Measurements from ENCODE around the gene FXYD6.

DNA sequence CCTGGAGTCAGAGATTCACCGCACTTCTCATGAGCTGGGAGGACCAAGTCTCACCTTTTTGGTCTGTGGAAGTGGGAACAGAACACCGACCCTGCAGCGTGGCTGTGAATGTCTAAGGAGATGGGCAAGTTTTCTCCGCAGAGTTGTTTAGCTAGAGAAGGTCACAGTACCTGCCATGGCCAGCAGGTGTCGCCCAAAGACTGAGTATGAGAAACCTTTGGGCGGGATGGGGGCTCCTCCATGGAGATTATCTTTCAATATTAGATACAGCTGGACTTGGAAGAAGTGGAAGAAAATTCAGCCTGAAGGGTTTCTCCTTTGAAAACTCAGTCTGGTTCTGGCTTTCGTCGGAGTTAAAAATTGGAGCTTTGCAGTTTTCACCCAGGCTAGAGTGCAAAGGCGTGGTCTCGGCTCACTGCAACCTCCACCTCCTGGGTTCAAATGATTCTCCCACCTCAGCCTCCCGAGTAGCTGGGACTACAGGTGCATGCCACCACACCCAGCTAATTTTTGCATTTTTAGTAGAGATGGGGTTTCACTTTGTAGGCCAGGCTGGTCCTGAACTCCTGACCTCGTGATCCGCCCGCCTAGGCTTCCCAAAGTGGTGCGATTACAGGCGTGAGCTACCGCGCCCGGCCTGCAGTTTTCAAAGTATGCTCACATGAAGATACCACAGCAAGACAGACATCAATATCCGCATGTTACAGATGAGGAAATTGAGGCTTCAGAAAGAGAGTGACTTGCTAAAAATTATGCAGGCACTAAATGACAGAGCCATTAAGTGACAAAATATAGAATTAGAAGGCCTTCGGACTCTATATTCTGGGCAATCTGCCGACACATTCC, 68.8 kb downstream of the FXYD6 start:
- TF ChIP-seq, protein P1, sequence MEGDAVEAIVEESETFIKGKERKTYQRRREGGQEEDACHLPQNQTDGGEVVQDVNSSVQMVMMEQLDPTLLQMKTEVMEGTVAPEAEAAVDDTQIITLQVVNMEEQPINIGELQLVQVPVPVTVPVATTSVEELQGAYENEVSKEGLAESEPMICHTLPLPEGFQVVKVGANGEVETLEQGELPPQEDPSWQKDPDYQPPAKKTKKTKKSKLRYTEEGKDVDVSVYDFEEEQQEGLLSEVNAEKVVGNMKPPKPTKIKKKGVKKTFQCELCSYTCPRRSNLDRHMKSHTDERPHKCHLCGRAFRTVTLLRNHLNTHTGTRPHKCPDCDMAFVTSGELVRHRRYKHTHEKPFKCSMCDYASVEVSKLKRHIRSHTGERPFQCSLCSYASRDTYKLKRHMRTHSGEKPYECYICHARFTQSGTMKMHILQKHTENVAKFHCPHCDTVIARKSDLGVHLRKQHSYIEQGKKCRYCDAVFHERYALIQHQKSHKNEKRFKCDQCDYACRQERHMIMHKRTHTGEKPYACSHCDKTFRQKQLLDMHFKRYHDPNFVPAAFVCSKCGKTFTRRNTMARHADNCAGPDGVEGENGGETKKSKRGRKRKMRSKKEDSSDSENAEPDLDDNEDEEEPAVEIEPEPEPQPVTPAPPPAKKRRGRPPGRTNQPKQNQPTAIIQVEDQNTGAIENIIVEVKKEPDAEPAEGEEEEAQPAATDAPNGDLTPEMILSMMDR (IDR thresholded peaks at IDR 0.05): peak; percentile 92
- TF ChIP-seq NRF1 (IDR thresholded peaks at IDR 0.05; ENCODE audit: low read depth, low read length) (no peak), CHD2 (IDR thresholded peaks at IDR 0.05; ENCODE audit: low read length, partially characterized antibody) (no peak), SMC3 (IDR thresholded peaks at IDR 0.05; ENCODE audit: low read depth, low read length) (peak; percentile 78), GABPA (IDR thresholded peaks at IDR 0.05; ENCODE audit: low read depth) (no peak), JUND (IDR thresholded peaks at IDR 0.05) (no peak), YY1 (IDR thresholded peaks at IDR 0.05; ENCODE audit: low read depth) (no peak), POLR2AphosphoS5 (IDR thresholded peaks at IDR 0.05; ENCODE audit: low read depth, low read length) (no peak)
- TF ChIP-seq, protein P2, sequence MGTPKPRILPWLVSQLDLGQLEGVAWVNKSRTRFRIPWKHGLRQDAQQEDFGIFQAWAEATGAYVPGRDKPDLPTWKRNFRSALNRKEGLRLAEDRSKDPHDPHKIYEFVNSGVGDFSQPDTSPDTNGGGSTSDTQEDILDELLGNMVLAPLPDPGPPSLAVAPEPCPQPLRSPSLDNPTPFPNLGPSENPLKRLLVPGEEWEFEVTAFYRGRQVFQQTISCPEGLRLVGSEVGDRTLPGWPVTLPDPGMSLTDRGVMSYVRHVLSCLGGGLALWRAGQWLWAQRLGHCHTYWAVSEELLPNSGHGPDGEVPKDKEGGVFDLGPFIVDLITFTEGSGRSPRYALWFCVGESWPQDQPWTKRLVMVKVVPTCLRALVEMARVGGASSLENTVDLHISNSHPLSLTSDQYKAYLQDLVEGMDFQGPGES (IDR thresholded peaks at IDR 0.05; ENCODE audit: low read depth, low read length): no peak
